Upper lobe of left lung (tissue), 4 donors: ENCODE data around the gene EFR3B.

Experiments
- EP300 ChIP-seq, 4 donors: sonication (generic); formaldehyde crosslinking; IDR thresholded peaks; one replicate each; pipeline ENCODE4 v1.5.1; 2017; ENCODE audit warnings: antibody characterized with exemption in 4 of 4, control low read depth in 2 of 4
- POLR2A ChIP-seq, 4 donors: fragments of 450-650 bp; IDR thresholded peaks; one replicate each; pipeline ENCODE4 v1.5.1; 2016 to 2017; ENCODE audit warnings: antibody characterized with exemption in 4 of 4, mild to moderate bottlenecking in 2 of 4
- POLR2AphosphoS5 ChIP-seq, 2 donors: sonication (generic); formaldehyde crosslinking; IDR thresholded peaks; one replicate each; pipeline ENCODE4 v1.5.1; 2017; ENCODE audit warnings: antibody characterized with exemption in 2 of 2
- TF ChIP-seq, protein P1 (sequence below), 6 experiments: fragments of 450-650 bp in 4 of 6; fragments of 200-600 bp in 2 of 6; sonication (generic) in 2 of 6; IDR thresholded peaks; one replicate each; pipeline ENCODE4 v1.5.1; 2016 to 2019; ENCODE audit warnings: antibody characterized with exemption in 6 of 6

DNA sequence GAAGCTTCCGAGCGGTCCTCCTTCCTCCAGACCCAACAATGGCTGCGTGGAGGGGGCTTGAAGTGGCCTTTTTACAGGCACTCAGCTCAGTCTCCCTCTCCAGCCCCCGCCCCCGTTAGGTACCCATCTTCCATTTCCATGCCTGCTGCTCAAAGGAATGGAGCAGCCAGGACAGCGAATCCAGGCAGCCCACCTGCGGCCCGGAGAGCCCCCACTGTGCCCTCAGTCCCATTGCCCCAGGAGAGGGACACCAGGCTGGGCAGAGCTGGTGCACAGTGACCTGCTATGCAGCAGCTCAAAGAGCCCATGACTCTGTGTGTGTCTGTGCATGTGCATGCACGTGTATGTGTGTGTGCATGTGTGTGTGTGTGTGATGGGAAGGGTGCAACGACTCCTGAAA is 137.1 kb downstream of the EFR3B start:
- TF ChIP-seq, protein P1, sequence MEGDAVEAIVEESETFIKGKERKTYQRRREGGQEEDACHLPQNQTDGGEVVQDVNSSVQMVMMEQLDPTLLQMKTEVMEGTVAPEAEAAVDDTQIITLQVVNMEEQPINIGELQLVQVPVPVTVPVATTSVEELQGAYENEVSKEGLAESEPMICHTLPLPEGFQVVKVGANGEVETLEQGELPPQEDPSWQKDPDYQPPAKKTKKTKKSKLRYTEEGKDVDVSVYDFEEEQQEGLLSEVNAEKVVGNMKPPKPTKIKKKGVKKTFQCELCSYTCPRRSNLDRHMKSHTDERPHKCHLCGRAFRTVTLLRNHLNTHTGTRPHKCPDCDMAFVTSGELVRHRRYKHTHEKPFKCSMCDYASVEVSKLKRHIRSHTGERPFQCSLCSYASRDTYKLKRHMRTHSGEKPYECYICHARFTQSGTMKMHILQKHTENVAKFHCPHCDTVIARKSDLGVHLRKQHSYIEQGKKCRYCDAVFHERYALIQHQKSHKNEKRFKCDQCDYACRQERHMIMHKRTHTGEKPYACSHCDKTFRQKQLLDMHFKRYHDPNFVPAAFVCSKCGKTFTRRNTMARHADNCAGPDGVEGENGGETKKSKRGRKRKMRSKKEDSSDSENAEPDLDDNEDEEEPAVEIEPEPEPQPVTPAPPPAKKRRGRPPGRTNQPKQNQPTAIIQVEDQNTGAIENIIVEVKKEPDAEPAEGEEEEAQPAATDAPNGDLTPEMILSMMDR (IDR thresholded peaks at IDR 0.05), result no peak
- TF ChIP-seq EP300 (IDR thresholded peaks at IDR 0.05), result no peak
- no peak for TF ChIP-seq POLR2AphosphoS5 (IDR thresholded peaks at IDR 0.05)
- TF ChIP-seq POLR2A (IDR thresholded peaks at IDR 0.05), result no peak
